K562 (cell line): ENCODE data around the gene RREB1. TPM values are rescaled to one million over a fixed set of nuclear protein-coding genes. Genes with fewer than 3 reads are reported as not detected.

Experiments used
- ATAC-seq: fragments of 200-7000 bp; cut with Tn5 transposase; 3 replicates; pipeline ENCODE4 v1.9.1; 2020; ENCODE audit warnings: moderate library complexity
- BruUV-seq: library from RNA; stranded (reverse); fragments of 400-500 nt; replicated peaks from 2 replicates; lab custom pipeline; 2021; lab: Mats Ljungman, UMichigan
- CTCF ChIA-PET: fragments of 300-600 bp; formaldehyde crosslinking; extraction: SDS; loops from one replicate; lab custom pipeline; 2021; ENCODE audit warnings: low intra/inter-chr PET ratio; lab: Yijun Ruan, JAX
- POLR2A ChIA-PET: fragments of 300-600, 350-650 bp; sonication (Branson Sonifier 250); formaldehyde crosslinking; extraction: SDS; loops from one replicate; lab custom pipeline; 2021; ENCODE audit warnings: antibody characterized with exemption, inconsistent platforms; lab: Yijun Ruan, JAX
- DNase-seq, 4 experiments: peaks; one replicate each; pipeline versions ENCODE4 v3.0.0 to v3.0.0-alpha.2; 2011 to 2018; ENCODE audit warnings: low spot score in 3 of 4, mixed read lengths in 3 of 4; ENCODE audit errors: extremely low read depth in 1 of 4
- FAIRE-seq: peaks from 2 replicates; lab custom pipeline; 2011; peaks lifted over from hg19 to GRCh38; lab: Jason Lieb, UNC
- H2AFZ ChIP-seq: 2 replicates; pipeline ENCODE4 v1.6.0; 2011; ENCODE audit warnings: low read depth, low read length, control low read depth, inconsistent platforms
- H3K27ac ChIP-seq: fragments of 200-600 bp; 3 replicates; pipeline ENCODE4 v1.8.0; 2011; ENCODE audit warnings: low read depth, mild to moderate bottlenecking, control low read depth, inconsistent platforms, low read length, moderate library complexity, mixed read lengths; ENCODE audit errors: extremely low read depth
- H3K27me3 ChIP-seq, 2 experiments: fragments of 300-600 bp in 1 of 2; 2 replicates in 1 of 2; 3 replicates in 1 of 2; pipeline versions ENCODE4 v1.6.0 to v1.8.0; 2011; ENCODE audit warnings: inconsistent platforms in 2 of 2, low read length in 2 of 2, mild to moderate bottlenecking in 1 of 2, mixed read lengths in 1 of 2, moderate library complexity in 1 of 2; ENCODE audit not compliant: control insufficient read depth in 2 of 2, insufficient read depth in 2 of 2
- H3K36me3 ChIP-seq: fragments of 300-600 bp; 3 replicates; pipeline ENCODE4 v1.8.0; 2011; ENCODE audit warnings: mild to moderate bottlenecking, low read length, inconsistent platforms; ENCODE audit not compliant: control insufficient read depth, insufficient read depth
- H3K4me1 ChIP-seq, 2 experiments: fragments of 200-600 bp in 1 of 2; replicated peaks in 1 of 2; 2 replicates in 1 of 2; 3 replicates in 1 of 2; pipeline versions ENCODE4 v1.5.1 to v1.8.0; 2011; ENCODE audit warnings: inconsistent platforms in 2 of 2, low read length in 2 of 2, mild to moderate bottlenecking in 1 of 2, mixed read lengths in 1 of 2, moderate library complexity in 1 of 2; ENCODE audit not compliant: control insufficient read depth in 2 of 2, insufficient read depth in 2 of 2
- H3K4me2 ChIP-seq: 2 replicates; pipeline ENCODE4 v1.6.1; 2011; ENCODE audit warnings: low read length, control low read depth, inconsistent platforms, mixed read lengths; ENCODE audit not compliant: insufficient read depth
- H3K4me3 ChIP-seq: fragments of 200-600 bp; sonication (generic), shearing (Covaris generic); 2 replicates; pipeline ENCODE4 v1.5.1; 2016; ENCODE audit warnings: control low read depth, inconsistent platforms
- H3K79me2 ChIP-seq: fragments of 200-600 bp; 3 replicates; pipeline ENCODE4 v1.8.0; 2011; ENCODE audit warnings: low read length, inconsistent platforms; ENCODE audit not compliant: control insufficient read depth, insufficient read depth
- H3K9ac ChIP-seq, 2 experiments: 2 replicates each; pipeline versions ENCODE4 v1.6.0 to v1.6.1; 2011; ENCODE audit warnings: low read depth in 2 of 2, low read length in 2 of 2, control low read depth in 1 of 2, inconsistent platforms in 1 of 2, mild to moderate bottlenecking in 1 of 2, mixed read lengths in 1 of 2; ENCODE audit not compliant: insufficient read depth in 1 of 2
- H3K9me1 ChIP-seq: one replicate; pipeline ENCODE4 v1.6.0; 2011; ENCODE audit warnings: inconsistent platforms, mild to moderate bottlenecking, low read length, moderate library complexity; ENCODE audit not compliant: control insufficient read depth, insufficient read depth
- H3K9me3 ChIP-seq: replicated peaks from 2 replicates; pipeline ENCODE4 v1.5.1; 2011; ENCODE audit warnings: low read depth, low read length, inconsistent platforms; ENCODE audit not compliant: control insufficient read depth, insufficient read depth
- H4K20me1 ChIP-seq: replicated peaks from 2 replicates; pipeline ENCODE4 v1.6.1; 2011; ENCODE audit warnings: low read length, inconsistent platforms, mixed read lengths; ENCODE audit not compliant: control insufficient read depth, insufficient read depth
- ARID3A ChIP-seq: IDR thresholded peaks from 2 replicates; pipeline ENCODE4 v1.6.1; 2012; ENCODE audit warnings: low read depth, low read length, improper control_type of control experiment, borderline replicate concordance
- BRD9 ChIP-seq: fragments of 450-650 bp; IDR thresholded peaks from 2 replicates; pipeline ENCODE4 v1.6.1; 2018; ENCODE audit warnings: low read depth; ENCODE audit not compliant: partially characterized antibody
- E2F1 ChIP-seq: sonication (generic); formaldehyde crosslinking; IDR thresholded peaks from 2 replicates; pipeline ENCODE4 v1.8.1; 2023; ENCODE audit warnings: mild to moderate bottlenecking, missing genetic modification reagents, moderate library complexity
- ELF1 ChIP-seq: fragments of 200-800 bp; sonication (Bioruptor generic); IDR thresholded peaks from 2 replicates; pipeline ENCODE4 v1.6.1; 2016; ENCODE audit warnings: missing genetic modification characterization, missing compliant biosample characterization
- EP300 ChIP-seq: IDR thresholded peaks from 2 replicates; pipeline ENCODE4 v1.6.1; 2012; ENCODE audit warnings: low read length, improper control_type of control experiment
- KAT7 ChIP-seq: sonication (generic); formaldehyde crosslinking; IDR thresholded peaks from 2 replicates; pipeline ENCODE4 v1.8.0; 2022; ENCODE audit warnings: missing genetic modification reagents, mild to moderate bottlenecking, borderline replicate concordance
- PKNOX1 ChIP-seq: fragments of 450-650 bp; IDR thresholded peaks from 2 replicates; pipeline ENCODE4 v1.6.1; 2016
- ZFX ChIP-seq: sonication (generic); formaldehyde crosslinking; IDR thresholded peaks from 2 replicates; pipeline ENCODE4 v1.8.0; 2022; ENCODE audit warnings: mild to moderate bottlenecking, missing genetic modification reagents, moderate library complexity
- ZKSCAN8 ChIP-seq: fragments of 200-800 bp; sonication (Bioruptor generic); IDR thresholded peaks from 2 replicates; pipeline ENCODE4 v1.6.1; 2016; ENCODE audit warnings: missing genetic modification characterization, missing compliant biosample characterization
- ZNF561 ChIP-seq: fragments of 450-650 bp; formaldehyde crosslinking; conservative IDR thresholded peaks from 2 replicates; pipeline ENCODE4 v1.4.0; 2020; ENCODE audit warnings: mild to moderate bottlenecking, moderate library complexity
- WGBS: fragments of 100-300 bp; shearing (Covaris generic); methylation state at CpG from one replicate; pipeline ENCODE4 v1.1.6; 2016; ENCODE audit warnings: low coverage, mixed read lengths; ENCODE audit not compliant: insufficient coverage; ENCODE audit errors: missing lambda C conversion rate; 5-methylcytosine and 5-hydroxymethylcytosine counted together
- in situ Hi-C: fragments of 300-500 bp; cut with MboI; formaldehyde crosslinking; loops from 4 replicates; pipeline ENCODE4 v1.15.0; 2018; ENCODE audit warnings: inconsistent platforms, mixed read lengths
- intact Hi-C: fragments of 100-400 bp; cut with micrococcal nuclease; formaldehyde crosslinking; loops from 2 replicates; pipeline ENCODE4 v1.14.2; 2022
- polyA plus RNA-seq, 8 experiments: library from polyadenylated mRNA; depleted of rRNA in 4 of 8; stranded (reverse) in 5 of 8; unstranded in 3 of 8; fragments of >200 nt; fragmentation: Nextera tagmentation in 2 of 8; fragmentation: Illumina TruSeq in 1 of 8; extraction: Ambion mirVana in 2 of 8; extraction: Trizol in 1 of 8; gene quantifications; 2 replicates each; pipeline versions ENCODE4 v1.2.1 to v1.2.3, GENCODE V29; 2011 to 2014; ENCODE audit warnings: inconsistent platforms in 1 of 8, missing spikeins in 1 of 8
- total RNA-seq, 7 experiments: library from RNA; depleted of rRNA in 6 of 7; stranded (reverse); fragments of >200 nt in 6 of 7; fragmentation: Illumina TruSeq in 2 of 7; extraction: Trizol in 2 of 7; gene quantifications; 2 replicates each; pipeline versions ENCODE4 v1.2.1 to v1.2.3, GENCODE V29; 2011 to 2021; ENCODE audit warnings: low replicate concordance in 1 of 7

RREB1 gene
- total and polyA plus RNA-seq, 9 of the 15 experiments (the other 6 are each of a cell fraction or from before 2014, with no cell fraction given) = 3.3 to 64.2 (median 19.3) TPM

GRCh38 chr6:7060769-7061516 is 46.8 kb upstream of the RREB1 start:
- 70% methylated on average over 6 of the region's 6 CpGs for WGBS
- DNase-seq = no peak

GRCh38 chr6:7062451-7063162 is 45.2 kb upstream of the RREB1 start:
- peak; percentile 15 for FAIRE-seq
- in situ Hi-C loops = no loop called here
- BruUV-seq = no TSS peak
- no peak for TF ChIP-seq ZNF561 (CRISPR knock-in tag)
- TF ChIP-seq PKNOX1 = peak; percentile 91
- TF ChIP-seq ELF1 = no peak
- TF ChIP-seq E2F1 (CRISPR knock-in tag) = no peak
- no peak for TF ChIP-seq ZKSCAN8 (CRISPR knock-in tag)
- TF ChIP-seq ARID3A = 0 out of 2 replicates have a peak, but pooled peaks have one; percentile 8

More at GRCh38 chr6:7060769-7061516, 46.8 kb upstream of the RREB1 start:
- ChIA-PET CTCF (no interaction called here), POLR2A (interaction anchor here (0.6 to 1.1 kb wide), 2 partner anchors 16 to 174 kb away, joined by 3 to 4 read pairs; no protein-coding TSS in a partner anchor)
- FAIRE-seq (no peak), ATAC-seq (no peak)
- Histone ChIP-seq H3K79me2 (no peaks in the 10 kb centered on the region), H3K9me3 (no peaks in the 10 kb centered on the region), H3K9me1 (no peaks in the 10 kb centered on the region), H3K4me3 (no peak overlapping the region), H3K4me2 (no peak overlapping the region), H3K27me3 (no peaks in the 10 kb centered on the region), H3K9ac (no peak overlapping the region), H3K36me3 (no peaks in the 10 kb centered on the region), H3K4me1 (peaks cover 4 to 34% of the 10 kb centered on the region in 2 experiments; a peak in 4 of 5 replicates), H2AFZ (peak overlapping the region; percentile 29; the same call in 1 of the 2 replicates), H3K27ac (peak overlapping the region; percentile 1; the same call in 1 of the 3 replicates), H4K20me1 (no peaks in the 10 kb centered on the region)
- BruUV-seq = no TSS peak
- intact Hi-C loops (no loop called here), in situ Hi-C loops (no loop called here)
- TF ChIP-seq ZFX (CRISPR knock-in tag) (peak; percentile 23; the same call in 1 of the 2 replicates), BRD9 (no peak), KAT7 (CRISPR knock-in tag) (0 out of 2 replicates have a peak, but pooled peaks have one; percentile 29), EP300 (no peak)

More at GRCh38 chr6:7062451-7063162, 45.2 kb upstream of the RREB1 start:
- ChIA-PET CTCF (no interaction called here), POLR2A (interaction anchor here (1.1 kb wide), 1 partner anchor 24 kb away, joined by 3 read pairs; no protein-coding TSS in a partner anchor)
- no peak overlapping the region for H3K9ac ChIP-seq
- no peaks in the 10 kb centered on the region for H3K27me3 ChIP-seq
- WGBS = 59% methylated on average over 11 of the region's 11 CpGs
- DNase-seq (no peak), ATAC-seq (no peak)
- H3K4me2 ChIP-seq = no peak overlapping the region
- H2AFZ ChIP-seq = peak overlapping the region; percentile 67
- 0 out of 3 replicates have a peak overlapping the region, but pooled peaks have one; percentile 7 for H3K27ac ChIP-seq
- intact Hi-C loops = no loop called here
- H3K4me3 ChIP-seq = no peak overlapping the region
- no peaks in the 10 kb centered on the region for H3K36me3 ChIP-seq
- H3K4me1 ChIP-seq = peaks cover 4 to 22% of the 10 kb centered on the region in 2 experiments; a peak in 4 of 5 replicates
- H3K9me1 ChIP-seq = no peaks in the 10 kb centered on the region
- no peaks in the 10 kb centered on the region for H3K79me2 ChIP-seq
- H3K9me3 ChIP-seq = no peaks in the 10 kb centered on the region
- H4K20me1 ChIP-seq = no peaks in the 10 kb centered on the region
